NCI-H2171 (cell line): ENCODE data around the gene OTOR.

Experiments used
- DNase-seq: peaks from one replicate; lab custom pipeline; 2025; lab: John Stamatoyannopoulos, UW

OTOR gene

GRCh38 chr20:16749573-16749972 is 1.4 kb downstream of the OTOR start:
- DNase-seq: no peak

DNA sequence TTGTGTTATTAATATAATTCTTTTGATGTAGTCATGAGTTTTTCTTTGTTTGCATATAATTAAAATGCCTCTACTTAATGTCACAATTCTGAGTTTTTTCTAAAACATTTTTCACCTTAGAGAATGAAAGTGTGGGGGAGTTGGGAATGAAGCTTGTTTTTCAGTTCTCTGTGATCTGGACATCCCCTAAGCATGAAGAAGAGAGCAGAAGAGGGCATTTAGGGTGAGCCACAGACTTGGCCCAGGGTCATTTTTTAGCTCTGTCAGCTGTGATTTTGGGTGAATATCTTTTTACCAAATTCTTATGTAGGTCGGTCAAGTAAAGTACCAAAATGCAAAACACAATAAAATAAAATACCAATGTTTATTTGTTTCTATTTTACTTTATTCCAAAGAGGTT is 3.9 kb downstream of the OTOR start:
- DNase-seq: no peak

- no peak for DNase-seq
Measured at GRCh38 chr20:16752901-16753300, 4.7 kb downstream of the OTOR start.

DNA sequence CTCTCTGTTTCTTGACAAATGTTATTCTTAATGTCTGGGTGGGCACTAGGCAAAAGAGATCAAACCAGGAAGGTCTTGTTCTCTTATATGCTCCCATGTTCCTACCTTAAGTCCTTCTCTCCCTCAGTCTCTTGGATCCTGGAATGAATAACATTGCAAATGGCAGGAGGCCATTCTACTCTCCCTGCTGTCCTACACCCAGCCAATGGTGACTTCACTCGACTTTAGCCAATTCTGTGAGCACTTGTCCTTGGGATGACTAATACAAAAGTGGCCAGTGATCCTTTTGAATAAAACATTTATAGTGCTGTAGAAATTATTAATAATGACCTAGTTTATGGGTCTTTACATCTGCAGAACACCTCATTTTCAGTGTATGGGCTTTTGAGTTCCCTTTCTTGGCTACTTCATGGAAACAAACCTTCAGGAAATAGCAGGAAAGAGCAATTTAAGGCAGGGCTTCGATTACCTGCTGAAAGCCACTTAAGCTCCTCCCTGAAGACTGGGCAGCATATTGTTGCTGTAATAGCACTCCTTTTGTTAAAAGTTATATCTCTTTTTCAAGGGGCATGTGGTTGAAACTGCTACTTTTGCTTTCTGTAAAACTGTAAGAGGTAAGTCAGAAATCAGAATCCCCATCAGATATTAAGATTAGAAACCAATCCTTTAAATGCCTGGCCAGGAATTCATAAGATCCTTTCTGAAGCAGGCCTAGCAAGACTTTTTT is 10.5 kb downstream of the OTOR start:
- no peak for DNase-seq

DNA sequence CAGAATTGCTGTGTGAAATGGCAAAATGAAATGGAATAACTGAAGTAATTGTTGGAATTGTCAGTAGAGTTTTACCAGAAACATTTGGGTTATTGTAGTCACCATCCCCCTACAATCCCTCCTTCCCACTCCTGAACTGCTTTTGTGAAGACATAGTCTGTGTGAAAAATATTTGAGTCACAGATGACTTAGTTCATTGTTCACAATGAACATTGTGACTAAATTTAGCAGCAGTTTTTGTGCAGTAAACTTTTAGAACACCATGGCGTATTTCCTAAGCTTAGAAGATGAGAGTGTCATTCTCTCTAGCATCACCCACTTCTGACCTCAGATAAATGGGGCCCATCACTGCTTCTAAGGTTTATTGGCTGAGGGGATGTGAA is 11.0 kb downstream of the OTOR start:
- no peak for DNase-seq

DNA sequence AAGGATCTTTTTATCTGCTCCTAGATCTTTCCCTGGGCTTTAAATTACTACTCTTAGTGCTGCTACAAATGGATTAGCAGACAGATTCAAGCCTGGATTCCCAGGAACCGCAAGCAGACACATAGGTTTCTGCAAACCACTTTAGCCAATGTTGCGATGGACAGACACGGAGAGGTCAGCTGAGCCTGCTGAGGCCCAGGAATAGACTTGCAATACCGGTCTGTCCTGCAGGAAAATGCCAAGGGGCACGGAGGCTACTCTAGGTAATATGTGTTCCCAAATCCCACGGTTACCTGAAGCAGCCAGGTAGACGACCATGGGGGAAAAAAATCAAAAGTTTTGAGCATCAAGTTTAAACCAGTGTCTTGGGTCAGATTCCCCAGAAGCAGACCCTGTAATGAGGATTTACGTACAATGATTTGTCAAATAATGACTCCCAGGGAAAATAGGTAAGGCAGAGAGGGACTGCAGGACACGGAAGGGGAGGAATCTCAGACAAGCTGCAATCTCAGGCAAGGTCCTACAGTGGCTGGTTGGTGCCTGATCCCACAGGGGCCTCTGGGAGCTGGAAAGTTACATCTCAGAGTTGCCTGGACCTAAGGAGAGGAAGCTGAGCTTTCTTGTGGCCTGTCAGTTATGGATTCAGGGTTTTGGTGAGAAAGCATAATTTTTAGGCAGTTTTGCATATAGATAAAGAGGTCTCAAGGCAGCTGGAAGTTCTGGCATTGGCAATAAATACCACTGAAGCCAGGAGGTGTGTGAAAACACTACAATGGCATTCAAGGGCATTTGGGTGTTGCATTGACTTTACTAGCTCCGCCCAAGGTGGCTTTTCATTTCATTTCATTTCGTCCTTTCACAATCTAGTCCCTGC is 12.5 kb downstream of the OTOR start:
- no peak for DNase-seq

DNA sequence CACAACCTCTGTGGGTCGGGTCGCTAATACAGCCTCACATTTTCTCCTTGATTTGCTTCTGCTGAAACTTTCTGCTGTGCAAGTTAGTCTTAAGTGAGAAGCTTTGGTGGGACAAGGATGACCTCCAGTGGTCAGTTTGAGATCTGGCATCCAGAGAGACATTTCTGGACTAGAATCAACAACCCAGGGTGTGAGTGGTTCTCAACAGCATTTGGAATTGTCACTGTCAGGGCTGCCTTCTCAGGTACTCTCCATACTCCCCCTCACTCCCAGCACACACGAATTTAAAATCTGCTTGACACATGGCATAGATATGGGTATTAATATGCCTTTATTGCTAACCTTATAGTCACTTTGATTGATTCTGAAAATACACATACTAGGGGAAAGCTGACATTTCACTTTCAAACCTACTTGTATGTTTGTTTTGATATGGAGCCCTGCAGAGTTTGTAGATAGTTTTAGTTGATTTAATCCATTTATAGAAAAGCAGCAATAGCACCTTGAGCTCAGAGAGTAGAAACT is 13.2 kb downstream of the OTOR start:
- peak; percentile 78 for DNase-seq

GRCh38 chr20:16764560-16764959 is 16.4 kb downstream of the OTOR start:
- DNase-seq: no peak

GRCh38 chr20:16771213-16771612 is 23.1 kb downstream of the OTOR start:
- DNase-seq: no peak

- no peak for DNase-seq
Measured at GRCh38 chr20:16775961-16776360, 27.8 kb downstream of the OTOR start.

- peak; percentile 25 for DNase-seq
Measured at GRCh38 chr20:16777126-16777525, 29.0 kb downstream of the OTOR start.

DNA sequence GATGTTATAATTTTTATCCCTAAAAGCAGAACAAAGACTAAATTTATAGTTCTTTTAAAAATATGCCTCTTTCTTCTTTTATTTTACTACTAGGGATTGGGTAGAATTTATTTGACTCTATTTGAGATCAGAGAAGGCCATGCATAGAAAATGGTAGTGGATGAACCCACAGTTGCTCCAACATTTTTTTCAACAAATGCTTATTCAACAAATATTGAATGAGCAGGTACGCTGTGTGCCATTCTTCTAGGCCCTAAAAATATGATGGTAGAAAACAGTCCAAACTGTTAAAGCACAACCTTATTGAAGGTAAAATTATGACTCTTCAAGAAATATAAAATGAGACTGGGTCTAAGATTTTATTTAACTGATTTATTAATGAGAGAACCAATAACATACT is 30.0 kb downstream of the OTOR start:
- DNase-seq: no peak

- DNase-seq: no peak
Measured at GRCh38 chr20:16781496-16781895, 33.3 kb downstream of the OTOR start.

GRCh38 chr20:16785226-16785625 is 37.1 kb downstream of the OTOR start:
- DNase-seq: no peak
